HG03060 (cell line): ENCODE results near the gene SH3TC2.
"Not testable (repeated sequence)": the region's sequence is repeated elsewhere in the genome, so short reads cannot be mapped to it uniquely, and the experiment has no call there.

Source experiments
- ATAC-seq: cut with Tn5 transposase; IDR thresholded peaks from one replicate; pipeline ENCODE4 v1.9.1; 2021; ENCODE audit warnings: low read depth, moderate number of reproducible peaks; ENCODE audit not compliant: unreplicated experiment

Gene SH3TC2

GRCh38 chr5:149063017-149063687, at the start of gene SH3TC2:
Gene SH3TC2, minus strand, starts transcription at chr5:149063062. Its CDS starts 40 bp downstream, at chr5:149063022.
- no peak for ATAC-seq

GRCh38 chr5:149110406-149110805, 47.5 kb upstream of the SH3TC2 start:
- ATAC-seq, result no peak

GRCh38 chr5:149108651-149109280, 45.9 kb upstream of the SH3TC2 start:
- ATAC-seq, result no peak

GRCh38 chr5:149100331-149100730, 37.5 kb upstream of the SH3TC2 start:
- ATAC-seq, result no peak

- ATAC-seq, result no peak
Measured at GRCh38 chr5:149099920-149100319, 37.1 kb upstream of the SH3TC2 start.

- no peak for ATAC-seq
Measured at GRCh38 chr5:149094996-149095395, 32.1 kb upstream of the SH3TC2 start.

- no peak for ATAC-seq
Measured at GRCh38 chr5:149093625-149094024, 30.8 kb upstream of the SH3TC2 start.

- no peak for ATAC-seq
Measured at GRCh38 chr5:149089796-149090195, 26.9 kb upstream of the SH3TC2 start.

- ATAC-seq, result no peak
Measured at GRCh38 chr5:149088686-149089085, 25.8 kb upstream of the SH3TC2 start.

GRCh38 chr5:149083846-149084245, 21.0 kb upstream of the SH3TC2 start:
- ATAC-seq, result no peak

GRCh38 chr5:149082271-149082670, 19.4 kb upstream of the SH3TC2 start:
- no peak for ATAC-seq

GRCh38 chr5:149080294-149080693, 17.4 kb upstream of the SH3TC2 start:
- ATAC-seq, result no peak

GRCh38 chr5:149079883-149080282, 17.0 kb upstream of the SH3TC2 start:
- no peak for ATAC-seq

GRCh38 chr5:149074071-149074470, 11.2 kb upstream of the SH3TC2 start:
- not testable (repeated sequence) for ATAC-seq

- no peak for ATAC-seq
Measured at GRCh38 chr5:149073213-149073612, 10.4 kb upstream of the SH3TC2 start.

- ATAC-seq, result no peak
Measured at GRCh38 chr5:149072791-149073190, 9.9 kb upstream of the SH3TC2 start.

GRCh38 chr5:149072376-149072775, 9.5 kb upstream of the SH3TC2 start:
- no peak for ATAC-seq

- no peak for ATAC-seq
Measured at GRCh38 chr5:149071756-149072155, 8.9 kb upstream of the SH3TC2 start.

GRCh38 chr5:149071216-149071615, 8.4 kb upstream of the SH3TC2 start:
- ATAC-seq, result no peak

- ATAC-seq, result no peak
Measured at GRCh38 chr5:149069711-149070110, 6.8 kb upstream of the SH3TC2 start.

- no peak for ATAC-seq
Measured at GRCh38 chr5:149063896-149064478, 1.1 kb upstream of the SH3TC2 start.
